ENCODE results near the gene MAP3K12. TPM values are rescaled to one million over a fixed set of nuclear protein-coding genes. Genes with fewer than 3 reads are reported as not detected.
A peak's percentile ranks its signal among the peaks of the same experiment; 100 is the strongest.

Gene MAP3K12
- total RNA-seq, 1 donor from 2014 or later: 32.9 TPM

DNA sequence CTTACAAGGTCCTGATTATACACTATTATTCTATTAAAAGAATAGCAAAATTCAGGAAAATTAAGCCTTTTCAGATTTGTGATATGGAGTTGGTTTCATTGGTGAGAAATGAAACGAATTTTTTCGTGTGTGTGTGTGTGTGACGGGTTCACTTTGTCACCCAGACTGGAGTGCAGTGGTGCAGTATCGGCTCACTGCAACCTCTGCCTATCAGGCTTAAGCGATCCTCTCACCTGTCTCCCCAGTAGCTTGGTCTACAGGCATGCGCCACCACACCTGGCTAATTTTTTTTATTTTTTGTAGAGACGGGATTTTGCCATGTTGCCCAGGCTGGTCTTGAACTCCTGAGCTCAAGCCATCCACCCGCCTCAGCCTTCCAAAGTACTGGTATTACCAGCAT lies 37.7 kb downstream of the MAP3K12 start:
- H3K27me3 Mint-ChIP-seq (ENCODE audit: low read depth): no peaks in the 10 kb centered on the region
- no peak overlapping the region for H3K4me3 Mint-ChIP-seq
- peaks cover 26% of the 10 kb centered on the region for H3K4me1 Mint-ChIP-seq
- no peaks in the 10 kb centered on the region for H3K9me3 Mint-ChIP-seq
- peaks cover 40% of the 10 kb centered on the region for H3K36me3 Mint-ChIP-seq (ENCODE audit: low read depth)
- H3K27ac Mint-ChIP-seq (ENCODE audit: unreplicated experiment): no peak overlapping the region
- DNase-seq (ENCODE audit: low read depth, low spot score): no peak
- TF ChIP-seq, protein P1, sequence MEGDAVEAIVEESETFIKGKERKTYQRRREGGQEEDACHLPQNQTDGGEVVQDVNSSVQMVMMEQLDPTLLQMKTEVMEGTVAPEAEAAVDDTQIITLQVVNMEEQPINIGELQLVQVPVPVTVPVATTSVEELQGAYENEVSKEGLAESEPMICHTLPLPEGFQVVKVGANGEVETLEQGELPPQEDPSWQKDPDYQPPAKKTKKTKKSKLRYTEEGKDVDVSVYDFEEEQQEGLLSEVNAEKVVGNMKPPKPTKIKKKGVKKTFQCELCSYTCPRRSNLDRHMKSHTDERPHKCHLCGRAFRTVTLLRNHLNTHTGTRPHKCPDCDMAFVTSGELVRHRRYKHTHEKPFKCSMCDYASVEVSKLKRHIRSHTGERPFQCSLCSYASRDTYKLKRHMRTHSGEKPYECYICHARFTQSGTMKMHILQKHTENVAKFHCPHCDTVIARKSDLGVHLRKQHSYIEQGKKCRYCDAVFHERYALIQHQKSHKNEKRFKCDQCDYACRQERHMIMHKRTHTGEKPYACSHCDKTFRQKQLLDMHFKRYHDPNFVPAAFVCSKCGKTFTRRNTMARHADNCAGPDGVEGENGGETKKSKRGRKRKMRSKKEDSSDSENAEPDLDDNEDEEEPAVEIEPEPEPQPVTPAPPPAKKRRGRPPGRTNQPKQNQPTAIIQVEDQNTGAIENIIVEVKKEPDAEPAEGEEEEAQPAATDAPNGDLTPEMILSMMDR (conservative IDR thresholded peaks at IDR 0.05): no peak

DNA sequence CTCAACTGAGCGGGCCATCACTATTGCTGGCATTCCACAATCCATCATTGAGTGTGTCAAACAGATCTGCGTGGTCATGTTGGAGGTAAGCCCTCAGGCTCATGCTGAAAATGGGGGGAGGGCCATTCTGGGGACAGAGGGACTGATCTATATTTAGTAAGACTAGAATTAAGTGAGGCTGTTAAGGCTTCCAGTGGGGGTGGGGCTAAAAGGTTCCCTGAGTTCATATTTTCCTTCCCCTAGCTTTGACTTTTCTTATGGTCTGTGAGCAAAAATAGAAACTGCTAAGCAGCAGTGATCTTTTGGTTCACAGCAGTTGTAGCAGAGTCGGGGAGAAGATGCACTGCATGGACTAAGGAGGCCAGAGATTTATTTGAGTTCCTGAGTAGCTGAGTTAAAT lies 38.2 kb downstream of the MAP3K12 start:
- no peaks in the 10 kb centered on the region for H3K27me3 Mint-ChIP-seq (ENCODE audit: low read depth)
- peaks cover 26% of the 10 kb centered on the region for H3K4me1 Mint-ChIP-seq
- DNase-seq (ENCODE audit: low read depth, low spot score): no peak
- H3K9me3 Mint-ChIP-seq: no peaks in the 10 kb centered on the region
- peak overlapping the region; percentile 2 for H3K27ac Mint-ChIP-seq (ENCODE audit: unreplicated experiment)
- peaks cover 41% of the 10 kb centered on the region for H3K36me3 Mint-ChIP-seq (ENCODE audit: low read depth)
- H3K4me3 Mint-ChIP-seq: peak overlapping the region; percentile 42
- TF ChIP-seq, protein P1 (conservative IDR thresholded peaks at IDR 0.05): no peak

DNA sequence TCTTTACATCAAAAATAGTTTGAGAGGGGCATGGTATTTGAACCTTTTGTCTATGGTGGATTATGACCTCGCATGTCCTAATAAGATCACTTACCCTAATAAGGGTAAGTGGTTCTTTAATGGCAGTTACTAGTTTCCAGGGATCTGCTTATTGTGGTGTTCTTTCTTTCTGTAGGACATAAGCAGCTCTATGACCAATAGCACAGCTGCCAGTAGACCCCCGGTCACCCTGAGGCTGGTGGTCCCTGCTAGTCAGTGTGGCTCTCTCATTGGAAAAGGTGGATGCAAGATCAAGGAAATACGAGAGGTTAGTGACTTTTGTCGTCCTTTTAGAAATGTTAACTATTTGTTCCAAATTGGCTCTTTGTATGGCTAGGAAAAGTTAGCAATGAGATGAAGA lies 40.2 kb downstream of the MAP3K12 start:
- H3K4me1 Mint-ChIP-seq: peaks cover 34% of the 10 kb centered on the region
- no peaks in the 10 kb centered on the region for H3K9me3 Mint-ChIP-seq
- no peaks in the 10 kb centered on the region for H3K27me3 Mint-ChIP-seq (ENCODE audit: low read depth)
- H3K4me3 Mint-ChIP-seq: peak overlapping the region; percentile 51
- DNase-seq (ENCODE audit: low read depth, low spot score): no peak
- H3K36me3 Mint-ChIP-seq (ENCODE audit: low read depth): peaks cover 52% of the 10 kb centered on the region
- no peak overlapping the region for H3K27ac Mint-ChIP-seq (ENCODE audit: unreplicated experiment)
- TF ChIP-seq, protein P1 (conservative IDR thresholded peaks at IDR 0.05): no peak

DNA sequence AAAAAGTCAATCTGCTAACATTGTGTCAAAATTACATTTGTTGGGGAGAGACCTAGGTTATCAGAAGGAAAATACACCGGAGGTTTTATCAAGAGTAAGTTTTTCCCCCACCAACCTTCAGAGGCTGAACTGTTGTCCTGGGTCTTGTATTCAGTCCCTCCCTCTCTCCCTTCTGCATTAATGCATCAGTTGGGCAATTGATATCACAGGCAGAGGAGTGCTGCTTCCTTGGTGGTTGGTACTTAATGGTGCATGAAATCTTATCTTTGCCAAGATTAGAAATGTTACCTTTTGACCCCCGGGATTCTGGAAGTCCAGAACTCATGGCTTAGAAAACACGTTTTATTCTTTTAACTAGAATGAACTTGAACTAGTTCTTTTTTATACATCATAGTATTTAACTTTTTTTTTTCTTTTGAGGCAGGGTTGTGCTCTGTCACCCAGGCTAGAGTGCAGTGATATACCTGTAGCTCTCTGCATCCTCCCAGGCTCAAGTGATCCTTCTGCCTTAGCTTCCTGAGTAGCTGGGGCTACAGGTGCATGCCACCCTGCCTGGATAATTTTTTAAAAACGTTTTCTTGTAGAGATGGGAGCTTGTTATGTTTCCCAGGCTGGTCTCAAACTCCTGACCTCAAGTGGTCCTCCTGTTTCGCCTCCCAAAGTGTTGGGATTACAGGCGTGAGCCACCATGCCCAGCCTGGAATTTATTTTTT lies 42.4 kb downstream of the MAP3K12 start:
- Mint-ChIP-seq H3K4me1 (peaks cover 35% of the 10 kb centered on the region), H3K36me3 (ENCODE audit: low read depth) (peaks cover 45% of the 10 kb centered on the region), H3K9me3 (no peaks in the 10 kb centered on the region)

DNA sequence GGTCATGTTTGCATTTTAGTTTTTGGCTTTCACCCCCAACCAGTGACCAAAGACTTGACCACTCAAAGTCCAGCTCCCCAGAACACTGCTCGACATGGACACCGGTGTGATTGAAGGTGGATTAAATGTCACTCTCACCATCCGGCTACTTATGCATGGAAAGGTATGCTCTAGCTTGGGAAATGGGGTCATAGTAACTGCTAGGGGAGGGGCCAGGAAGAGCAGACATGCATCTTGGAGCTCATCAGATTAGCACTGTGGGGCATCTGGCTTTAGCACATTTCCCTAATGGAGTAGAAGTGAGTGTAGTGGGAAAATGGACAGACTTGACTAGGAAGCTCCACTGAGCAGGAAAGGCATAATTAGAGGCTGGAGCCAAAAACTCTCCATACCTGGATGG lies 44.6 kb downstream of the MAP3K12 start:
- Mint-ChIP-seq H3K27me3 (ENCODE audit: low read depth) (no peaks in the 10 kb centered on the region), H3K9me3 (no peaks in the 10 kb centered on the region), H3K27ac (ENCODE audit: unreplicated experiment) (peak overlapping the region; percentile 11), H3K4me1 (peaks cover 28% of the 10 kb centered on the region), H3K4me3 (peak overlapping the region; percentile 99), H3K36me3 (ENCODE audit: low read depth) (peaks cover 30% of the 10 kb centered on the region)
- TF ChIP-seq, protein P1 (conservative IDR thresholded peaks at IDR 0.05): no peak
- DNase-seq (ENCODE audit: low read depth, low spot score): no peak

More for the DNA sequence above, 42.4 kb downstream of the MAP3K12 start:
- DNase-seq (ENCODE audit: low read depth, low spot score): no peak
- Mint-ChIP-seq H3K4me3 (peak overlapping the region; percentile 67), H3K27ac (ENCODE audit: unreplicated experiment) (no peak overlapping the region), H3K27me3 (ENCODE audit: low read depth) (no peaks in the 10 kb centered on the region)
- TF ChIP-seq, protein P1 (conservative IDR thresholded peaks at IDR 0.05): no peak
